HG03565 (cell line): ENCODE results near the gene GPATCH2.
"Not testable (repeated sequence)": the region's sequence is repeated elsewhere in the genome, so short reads cannot be mapped to it uniquely, and the experiment has no call there.

Experiments used
- ATAC-seq: cut with Tn5 transposase; IDR thresholded peaks from one replicate; pipeline ENCODE4 v1.9.1; 2021; ENCODE audit warnings: mild to moderate bottlenecking, moderate library complexity; ENCODE audit not compliant: unreplicated experiment

GPATCH2 gene

DNA sequence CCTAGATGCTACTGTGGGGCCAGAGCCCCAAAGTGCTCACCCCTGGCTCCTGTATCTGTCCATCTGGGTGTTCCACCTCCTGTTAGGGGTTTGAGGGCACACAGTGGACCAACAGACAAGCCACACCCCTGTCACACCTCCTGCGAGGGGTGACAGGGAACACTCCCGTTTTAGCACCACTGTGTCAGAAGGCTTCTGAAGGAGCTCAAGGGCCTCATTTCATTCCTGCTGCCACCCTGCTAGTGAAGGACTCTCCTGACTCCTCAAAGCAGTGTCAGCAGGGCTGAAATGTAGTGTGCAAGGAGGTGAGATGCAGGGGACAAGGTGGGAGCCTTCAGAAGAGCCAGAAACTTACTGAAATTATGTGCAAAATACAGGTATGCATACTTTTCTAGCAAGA is 174.6 kb downstream of the GPATCH2 start:
- ATAC-seq, result no peak

DNA sequence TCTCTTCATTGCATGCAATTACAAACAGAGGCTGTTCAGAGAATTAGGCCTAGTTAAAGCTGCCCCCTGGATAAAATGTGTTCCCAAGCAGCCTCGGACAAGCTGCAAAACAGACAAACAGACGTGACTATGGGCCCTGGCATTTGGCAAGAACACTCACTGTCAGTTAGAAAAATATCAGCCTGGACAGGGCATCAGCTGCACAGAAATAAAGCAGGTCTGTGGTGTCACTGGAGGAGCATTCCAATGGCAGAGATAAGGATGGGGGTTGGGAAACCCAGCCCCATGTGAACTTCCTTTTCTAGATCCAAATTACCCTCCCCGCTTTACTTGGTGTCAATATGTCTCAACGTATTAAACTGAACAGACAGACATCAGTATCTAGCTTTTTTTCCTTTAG is 177.1 kb downstream of the GPATCH2 start:
- no peak for ATAC-seq

DNA sequence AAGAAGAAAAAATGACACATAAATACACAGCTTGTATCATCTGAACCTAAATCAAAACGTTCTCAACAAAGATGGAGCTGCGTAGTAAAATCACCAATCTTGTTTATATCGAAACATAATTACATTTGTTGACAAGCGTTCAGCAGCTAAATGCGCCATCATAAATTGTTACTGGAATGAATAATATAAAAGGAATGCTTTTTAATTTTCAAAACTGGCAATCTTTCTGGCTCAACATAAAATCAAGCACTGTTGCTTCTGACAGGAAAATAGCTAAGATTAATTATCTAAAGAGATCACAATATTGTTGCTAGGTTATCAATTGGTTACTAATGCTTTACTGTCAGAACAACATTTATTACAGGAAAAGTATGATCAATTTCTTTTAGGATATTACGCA is 181.5 kb downstream of the GPATCH2 start:
- no peak for ATAC-seq

DNA sequence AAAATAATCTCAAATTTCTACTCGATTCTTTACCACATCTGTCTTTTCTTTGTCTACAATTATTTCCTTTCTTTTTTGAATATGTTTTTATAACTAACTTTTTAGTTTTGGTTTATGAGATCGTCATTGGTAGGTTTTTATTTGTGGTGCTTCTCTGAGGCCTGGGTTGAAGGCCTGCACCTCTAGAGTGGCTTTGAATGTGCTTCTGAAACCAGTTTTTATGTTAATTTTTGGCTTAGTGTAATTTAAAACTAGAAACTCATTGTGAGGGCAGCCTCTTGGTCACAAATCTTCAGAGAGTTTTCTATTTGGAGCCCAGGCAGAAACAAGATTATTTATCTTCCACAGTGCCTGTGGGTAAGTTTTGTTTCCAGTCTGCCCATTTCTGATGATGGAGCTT is 187.0 kb downstream of the GPATCH2 start:
- ATAC-seq, result no peak

DNA sequence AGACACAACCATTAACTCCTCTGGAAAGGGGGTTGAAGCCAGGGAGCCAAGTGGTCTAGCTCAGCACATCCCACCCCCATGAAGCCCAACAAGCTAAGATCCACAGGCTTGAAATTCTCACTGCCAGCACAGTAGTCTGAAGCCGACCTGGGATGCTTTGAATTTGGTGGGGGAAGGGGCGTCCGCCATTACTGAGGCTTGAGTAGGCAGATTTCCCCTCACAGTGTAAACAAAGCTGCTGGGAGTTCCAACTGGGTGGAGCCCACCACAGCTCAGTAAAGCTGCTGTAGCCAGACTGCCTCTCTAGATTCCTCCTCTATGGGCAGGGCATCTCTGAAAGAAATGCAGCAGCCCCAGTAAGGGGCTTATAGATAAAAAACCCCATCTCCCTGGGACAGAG is 193.5 kb downstream of the GPATCH2 start:
- ATAC-seq, result no peak

DNA sequence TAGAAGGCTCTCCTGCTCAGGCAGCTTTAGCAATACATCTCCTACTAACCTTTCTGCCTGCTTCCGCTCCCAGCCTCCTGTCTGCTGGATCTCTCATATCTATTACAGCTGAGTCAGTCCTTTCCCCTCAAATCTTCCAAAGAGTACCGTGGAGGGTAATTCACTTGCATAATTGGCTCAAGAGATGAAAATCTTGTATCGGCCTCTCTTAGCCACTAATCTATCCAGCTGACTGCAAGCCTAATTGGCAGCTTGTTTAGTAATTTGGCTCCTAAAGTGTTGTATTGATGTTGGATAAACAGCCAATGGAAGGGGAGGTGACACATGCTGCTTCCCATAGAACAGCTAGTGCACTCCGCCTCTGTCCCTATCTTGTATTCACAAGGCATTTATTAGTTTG is 195.7 kb downstream of the GPATCH2 start:
- ATAC-seq, result no peak

DNA sequence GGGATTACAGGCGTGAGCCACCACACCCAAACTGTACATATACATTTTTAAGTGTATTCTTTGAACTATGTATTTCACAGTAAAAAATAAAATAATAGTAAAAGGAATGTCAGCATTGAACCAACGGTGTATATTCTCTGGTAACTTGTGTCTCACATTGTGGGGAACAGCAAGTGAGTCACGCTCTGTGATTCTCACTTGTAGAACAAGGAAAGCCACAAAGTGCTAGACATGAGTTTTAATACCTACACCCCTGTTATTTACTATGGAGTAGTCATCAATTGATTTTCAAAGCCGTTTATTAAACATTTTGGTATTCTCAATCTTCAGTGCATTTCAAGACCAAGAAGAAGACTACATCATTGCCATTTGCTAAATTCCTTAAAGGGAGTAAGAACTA is 197.2 kb downstream of the GPATCH2 start:
- no peak for ATAC-seq

DNA sequence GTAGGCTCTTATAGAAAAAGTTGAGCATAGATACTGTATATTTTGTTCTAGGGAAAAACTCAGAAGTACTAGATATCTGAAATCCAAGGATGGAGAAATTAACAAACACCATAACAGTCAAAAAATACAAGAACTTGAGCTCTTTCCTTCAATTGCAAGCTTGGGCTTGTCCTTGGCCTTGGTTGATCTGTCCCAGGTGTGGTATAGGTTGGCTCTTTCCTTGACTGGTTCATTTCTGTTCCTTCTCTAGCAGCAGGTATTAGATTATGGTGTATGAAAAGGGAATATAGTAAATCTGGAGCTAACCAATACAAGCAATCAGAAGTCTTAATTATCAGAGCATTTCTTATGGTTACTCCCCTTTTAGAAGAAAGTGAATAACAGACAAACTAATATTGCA is 198.6 kb downstream of the GPATCH2 start:
- no peak for ATAC-seq

DNA sequence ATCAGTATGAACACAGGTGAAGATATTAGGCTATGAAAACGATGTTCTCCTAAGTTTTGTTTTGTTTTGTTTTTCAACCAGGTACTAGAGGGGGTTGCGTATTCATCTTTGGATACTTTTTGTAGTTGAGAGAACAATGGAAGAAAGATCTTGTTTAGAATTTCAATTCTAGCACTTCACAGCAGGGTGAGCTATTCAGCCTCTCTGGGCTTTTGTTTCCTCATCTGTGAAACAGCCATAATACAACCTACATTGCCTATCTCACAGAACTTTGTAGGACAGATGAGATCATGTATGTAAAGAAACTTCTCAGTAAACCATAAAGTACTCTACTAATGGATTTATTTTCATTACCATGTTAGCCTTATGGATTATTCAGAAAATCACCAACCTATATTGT is 199.5 kb downstream of the GPATCH2 start:
- ATAC-seq, result no peak

DNA sequence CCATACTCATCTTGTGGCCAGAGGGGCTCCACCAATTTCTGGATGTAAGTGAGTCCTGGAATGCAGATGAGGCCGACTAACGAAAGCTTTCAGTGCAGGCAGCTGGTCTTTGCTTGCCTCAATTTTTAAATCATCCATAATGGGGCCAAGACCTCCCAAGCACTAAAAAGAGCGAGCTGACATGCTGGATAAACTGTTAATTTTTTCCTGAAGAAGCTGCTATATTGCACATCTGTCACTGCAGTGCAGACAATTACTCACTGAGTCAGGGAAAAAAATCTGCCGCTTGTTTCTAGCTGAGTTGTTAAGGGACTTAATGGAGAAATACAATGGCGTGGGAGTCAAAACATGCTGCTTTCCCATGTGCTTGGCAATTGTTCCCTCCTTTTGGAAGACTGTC is 205.5 kb downstream of the GPATCH2 start:
- ATAC-seq, result no peak

DNA sequence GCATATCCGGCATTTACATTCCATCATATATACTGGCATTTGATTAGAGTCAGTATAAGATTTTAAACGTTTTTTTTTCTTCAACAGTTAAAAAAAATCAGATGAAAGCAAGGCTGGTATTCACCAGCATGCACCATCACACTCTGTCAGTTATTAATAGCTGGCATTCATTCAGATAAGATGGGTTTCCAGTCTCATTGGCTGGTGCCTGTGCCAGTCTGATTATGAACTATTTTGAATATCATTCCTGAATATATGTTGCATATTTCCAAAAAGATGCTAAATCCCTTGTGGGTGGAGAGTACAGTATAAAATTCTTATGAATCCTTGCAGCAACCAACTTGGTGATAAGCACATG is 211.7 kb downstream of the GPATCH2 start:
- no peak for ATAC-seq

DNA sequence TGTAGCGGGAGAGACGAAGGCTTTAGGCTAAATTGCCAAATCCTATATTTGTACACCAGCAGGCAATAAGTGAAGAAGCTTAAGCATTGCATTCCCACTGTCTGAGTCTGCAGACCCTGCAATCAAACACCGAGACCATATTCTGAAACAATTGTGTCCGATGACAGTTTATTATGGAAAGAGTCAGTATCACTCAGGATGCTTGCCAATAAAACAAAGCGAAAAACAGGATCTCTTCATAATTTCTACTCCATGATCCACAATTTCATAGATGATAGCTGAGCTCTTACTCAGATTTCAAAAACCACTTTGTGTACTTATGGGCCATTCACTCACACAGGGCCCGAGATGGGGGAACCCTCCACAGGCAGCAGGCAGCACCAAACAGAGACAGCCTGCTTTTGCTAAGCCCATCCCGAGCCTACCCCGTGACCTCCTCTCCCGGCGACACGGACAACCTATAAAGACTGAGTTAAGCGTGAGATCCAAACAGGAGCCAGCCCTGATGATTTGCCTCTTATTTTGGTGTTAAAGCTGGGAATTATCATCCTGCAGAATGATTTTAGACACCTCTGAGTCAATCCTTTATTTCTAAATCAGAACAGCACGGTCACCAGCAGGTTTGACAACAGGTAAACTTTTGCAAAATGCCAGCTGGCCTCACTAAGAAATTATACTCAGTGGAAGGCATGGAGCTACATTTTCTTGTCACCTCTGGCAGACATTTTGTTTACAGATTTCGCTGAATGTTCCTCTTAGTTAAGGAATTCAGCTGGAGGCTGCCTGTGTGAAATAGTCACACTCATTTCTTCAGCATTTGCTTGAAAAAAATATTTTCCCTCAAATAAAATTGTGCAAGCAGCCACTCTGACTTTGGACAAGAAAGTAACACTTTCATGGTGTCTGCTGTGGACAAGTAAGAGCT is 212.4 kb downstream of the GPATCH2 start:
- no peak for ATAC-seq

DNA sequence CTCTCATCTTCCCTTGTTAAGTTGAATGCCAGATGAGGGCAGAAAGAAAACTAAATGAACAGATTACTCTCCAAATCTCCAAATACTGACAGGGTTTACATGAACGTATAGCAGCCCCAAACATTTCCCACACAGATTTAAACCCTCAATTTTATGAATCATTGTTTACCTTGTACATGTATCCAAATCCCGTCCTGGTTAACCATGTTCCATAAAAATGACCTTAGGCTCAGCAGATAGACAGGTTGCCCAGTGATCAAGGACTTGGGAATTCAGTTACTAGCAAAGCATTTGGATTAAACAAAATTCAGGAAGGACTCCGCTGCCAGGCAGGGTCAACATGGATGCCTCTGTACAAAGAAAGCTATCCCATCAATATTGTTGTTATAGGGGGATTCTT is 213.5 kb downstream of the GPATCH2 start:
- no peak for ATAC-seq

DNA sequence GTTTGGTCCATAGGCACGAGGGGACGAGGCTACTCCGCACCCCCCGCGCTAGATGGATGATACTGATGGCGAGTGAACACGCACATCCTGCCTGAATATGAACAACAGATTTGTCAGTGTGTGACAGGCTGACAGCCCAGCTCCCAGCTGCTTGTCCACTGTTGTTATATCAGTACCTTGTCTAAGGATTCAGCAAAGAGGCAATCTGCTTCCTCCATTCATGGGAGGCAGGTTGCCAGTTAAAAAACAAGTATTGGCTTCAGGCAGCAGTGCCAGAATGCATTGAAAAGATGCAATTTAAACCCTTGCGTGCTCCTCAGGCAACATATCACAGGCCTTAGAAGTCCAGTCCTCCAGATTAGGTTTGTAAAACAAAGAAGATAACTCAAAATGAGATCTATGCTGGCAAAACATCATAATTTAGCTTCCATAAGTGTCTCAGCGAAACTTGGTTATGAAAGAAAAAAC is 223.3 kb downstream of the GPATCH2 start:
- no peak for ATAC-seq

DNA sequence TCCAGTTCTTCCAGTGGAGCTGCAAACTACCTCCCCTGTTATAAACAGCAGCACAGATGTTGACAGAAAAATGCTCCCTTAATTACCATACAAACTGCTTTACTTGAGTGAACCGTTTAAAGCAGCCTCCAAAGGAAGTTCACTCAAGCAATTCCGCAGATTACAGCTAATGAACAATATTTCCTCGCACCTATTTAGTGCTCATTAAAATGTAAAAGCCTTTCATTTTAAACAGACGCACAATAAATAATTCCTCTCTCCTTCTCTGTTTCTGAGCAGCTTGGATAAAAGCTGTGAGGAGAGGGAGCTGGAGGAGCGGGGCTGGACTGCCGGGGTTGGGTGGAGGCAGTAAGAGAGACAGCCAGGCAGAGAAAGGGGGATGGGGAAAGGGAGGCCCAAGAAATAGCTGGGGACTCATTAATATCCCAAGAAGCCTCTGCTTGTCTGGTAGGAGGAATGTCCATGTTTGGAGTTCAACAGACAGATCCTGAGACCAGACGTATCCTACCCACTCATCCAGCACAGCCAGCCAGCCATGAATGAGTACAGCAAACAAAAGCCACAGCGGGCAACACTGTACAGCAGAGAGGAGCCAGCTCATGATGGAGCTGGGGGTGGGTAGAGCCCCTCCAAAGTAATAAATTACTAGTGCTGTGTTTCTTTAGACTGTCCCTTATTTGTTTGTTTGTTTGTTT is 227.7 kb downstream of the GPATCH2 start:
- no peak for ATAC-seq

DNA sequence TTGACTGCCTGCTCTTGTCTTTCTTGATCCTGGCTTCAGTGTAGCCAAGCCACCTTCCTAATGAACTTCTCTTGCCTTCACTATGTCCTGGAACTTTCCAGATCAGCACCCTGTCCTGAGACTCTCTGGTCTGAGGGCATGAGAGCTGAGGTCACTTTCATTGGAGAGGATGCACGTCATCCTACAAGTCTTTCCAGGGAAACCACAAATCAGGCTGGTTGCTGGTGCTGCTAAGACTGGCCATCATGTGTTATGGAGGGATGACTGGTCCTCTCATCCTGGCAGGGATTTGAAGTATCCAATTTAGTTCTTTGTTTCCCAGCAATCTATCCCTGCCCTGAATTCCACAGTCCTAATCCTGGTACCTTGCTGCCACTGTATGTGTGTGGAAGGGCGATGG is 228.6 kb downstream of the GPATCH2 start:
- ATAC-seq, result no peak

DNA sequence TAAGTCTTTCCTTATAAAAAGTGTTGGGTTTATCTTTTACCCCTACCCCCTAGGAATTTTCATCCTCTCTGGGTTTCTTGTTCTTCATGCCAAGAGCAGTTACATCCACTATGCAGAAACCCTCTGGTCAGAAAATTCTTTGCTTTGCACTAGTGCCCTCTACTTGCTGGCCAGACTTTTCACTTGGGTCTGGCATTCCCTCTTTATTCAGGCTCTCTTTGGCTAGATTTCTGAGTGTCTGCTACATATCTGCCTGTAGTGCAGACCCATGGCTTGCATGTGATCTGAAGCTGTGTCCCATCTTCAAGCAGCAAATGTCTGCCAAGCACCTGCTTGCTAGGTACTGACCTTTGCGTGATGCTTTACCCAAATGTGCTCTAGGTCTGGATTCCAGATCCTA is 237.0 kb downstream of the GPATCH2 start:
- no peak for ATAC-seq

DNA sequence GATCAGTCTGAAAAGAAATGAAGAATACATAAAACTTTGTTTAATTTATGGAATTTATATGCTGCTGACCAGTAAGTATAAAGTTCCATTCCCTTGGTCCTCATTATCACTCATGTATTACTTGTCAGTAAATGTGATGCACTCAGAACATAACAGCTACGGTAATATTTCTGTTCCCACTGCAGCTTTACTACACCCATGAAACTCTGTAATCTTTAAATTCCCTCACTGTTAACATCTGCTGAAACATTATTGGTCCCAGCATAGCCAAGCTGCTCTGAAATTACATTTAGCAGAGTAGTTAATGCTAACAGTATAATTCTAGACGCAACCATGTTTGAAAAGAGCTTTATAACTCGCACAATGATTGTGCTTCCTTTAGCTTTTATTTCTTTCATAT is 238.4 kb downstream of the GPATCH2 start:
- ATAC-seq, result no peak

DNA sequence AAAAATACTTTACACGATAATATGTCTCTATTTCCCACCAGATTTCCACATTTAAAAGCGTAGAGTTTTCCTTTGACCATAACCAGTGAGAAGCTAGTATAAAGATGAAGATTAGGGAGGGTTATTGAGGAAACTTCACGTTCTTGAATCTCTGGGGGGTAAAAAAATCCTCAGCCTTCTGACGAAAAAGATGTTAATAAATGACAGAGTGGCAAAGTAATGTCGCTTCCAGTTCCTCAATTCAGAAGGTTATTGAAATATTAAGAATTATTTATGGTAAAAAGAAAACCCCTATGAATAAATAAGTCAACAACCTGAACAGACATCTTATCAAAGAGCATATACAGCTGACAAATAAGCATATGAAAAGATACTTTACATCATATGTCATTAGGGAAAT is 241.0 kb downstream of the GPATCH2 start:
- ATAC-seq, result no peak

DNA sequence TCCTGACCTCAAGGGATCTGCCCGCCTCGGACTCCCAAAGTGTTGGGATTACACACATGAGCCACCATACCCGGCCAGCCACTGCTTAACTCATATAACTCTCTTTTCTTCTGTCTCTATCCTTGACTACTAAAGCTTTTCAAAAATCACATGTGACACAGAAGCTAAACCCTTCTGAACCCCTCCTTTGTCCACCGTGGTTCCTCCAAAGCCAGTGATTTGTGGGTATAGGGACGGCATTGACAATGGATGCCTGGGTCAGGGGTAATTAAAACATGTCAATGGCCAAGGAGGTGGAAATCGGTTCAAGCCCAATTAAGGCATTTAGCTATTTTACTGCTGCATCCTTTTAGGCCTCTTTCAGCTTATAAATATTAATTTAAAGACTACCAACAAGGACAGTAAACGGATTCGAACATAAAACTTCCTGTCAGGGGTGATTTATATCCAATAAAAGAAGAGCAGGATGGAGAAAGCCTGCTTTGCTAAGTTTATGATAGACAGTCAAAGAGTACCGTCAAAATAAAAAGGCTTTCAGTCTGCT is 242.3 kb downstream of the GPATCH2 start:
- no peak for ATAC-seq

DNA sequence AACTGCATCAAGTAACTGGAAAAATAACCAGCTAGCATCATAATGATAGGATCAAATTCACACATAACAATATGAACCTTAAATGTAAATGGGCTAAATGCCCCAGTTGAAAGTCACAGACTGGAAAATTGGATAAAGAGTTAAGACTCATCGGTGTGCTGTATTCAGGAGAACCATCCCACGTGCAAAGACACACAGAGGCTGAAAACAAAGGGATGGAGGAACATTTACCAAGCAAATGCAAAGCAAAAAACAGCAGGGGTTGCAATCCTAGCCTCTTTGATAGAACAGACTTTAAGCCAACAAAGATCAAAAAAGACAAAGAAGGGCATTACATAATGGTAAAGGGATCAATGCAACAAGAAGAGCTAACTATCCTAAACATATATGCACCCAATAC is 249.1 kb downstream of the GPATCH2 start:
- ATAC-seq, result not testable (repeated sequence)

DNA sequence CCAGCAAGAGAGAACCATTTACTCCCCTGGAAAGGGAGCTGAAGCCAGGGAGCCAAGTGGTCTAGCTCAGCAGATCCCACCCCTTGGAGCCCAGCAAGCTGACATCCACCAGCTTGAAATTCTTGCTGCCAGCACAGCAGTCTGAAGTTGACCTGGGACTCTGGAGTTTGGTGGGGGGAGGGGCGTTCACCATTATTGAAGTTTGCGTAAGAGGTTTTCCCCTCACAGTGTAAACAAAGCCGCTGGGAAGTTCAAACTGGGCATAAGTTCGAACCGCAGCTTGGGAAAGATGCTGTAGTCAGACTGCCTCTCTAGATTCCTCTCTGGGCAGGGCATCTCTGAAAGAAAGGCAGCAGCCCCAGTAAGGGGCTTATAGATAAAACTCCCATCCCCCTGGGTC is 251.1 kb downstream of the GPATCH2 start:
- ATAC-seq, result not testable (repeated sequence)
